ENCODE results near the gene LCN1.

The LCN1 gene

GRCh38 chr9:135487281-135488012, 33.8 kb upstream of the LCN1 start:
- TF ChIP-seq CTCF (IDR thresholded peaks at IDR 0.05; ENCODE audit: low read depth, low read length, missing control alignments) = no peak

GRCh38 chr9:135488013-135488330, 33.3 kb upstream of the LCN1 start:
- Histone ChIP-seq H3K4me3 (ENCODE audit: low read depth, low read length) (no peak overlapping the region), H3K27ac (no peak overlapping the region), H3K27me3 (replicated peaks) (no peaks in the 10 kb centered on the region), H3K36me3 (replicated peaks) (no peaks in the 10 kb centered on the region)
- TF ChIP-seq CTCF (IDR thresholded peaks at IDR 0.05; ENCODE audit: low read depth, low read length, missing control alignments) = no peak
- in situ Hi-C loops (cut with HindIII; ENCODE audit: low pct_ligation_motif_present, low sequenced_read_pairs) = no loop called here
- no peak for DNase-seq

More at GRCh38 chr9:135487281-135488012, 33.8 kb upstream of the LCN1 start:
- no peak overlapping the region for H3K27ac ChIP-seq
- no peak for DNase-seq
- no peak overlapping the region for H3K4me3 ChIP-seq (ENCODE audit: low read depth, low read length)
- H3K27me3 ChIP-seq (replicated peaks) = no peaks in the 10 kb centered on the region
- no peaks in the 10 kb centered on the region for H3K36me3 ChIP-seq (replicated peaks)
- in situ Hi-C loops (cut with HindIII; ENCODE audit: low pct_ligation_motif_present, low sequenced_read_pairs) = no loop called here

GRCh38 chr9:135488527-135488926, 32.7 kb upstream of the LCN1 start:
- TF ChIP-seq CTCF (IDR thresholded peaks at IDR 0.05; ENCODE audit: low read depth, low read length, missing control alignments) = no peak
- H3K27ac ChIP-seq = no peak overlapping the region
- in situ Hi-C loops (cut with HindIII; ENCODE audit: low pct_ligation_motif_present, low sequenced_read_pairs) = no loop called here

GRCh38 chr9:135489188-135489906, 31.9 kb upstream of the LCN1 start:
- H3K36me3 ChIP-seq (replicated peaks) = no peaks in the 10 kb centered on the region

More at GRCh38 chr9:135488527-135488926, 32.7 kb upstream of the LCN1 start:
- H3K36me3 ChIP-seq (replicated peaks) = no peaks in the 10 kb centered on the region
- H3K4me3 ChIP-seq (ENCODE audit: low read depth, low read length) = no peak overlapping the region
- H3K27me3 ChIP-seq (replicated peaks) = no peaks in the 10 kb centered on the region
- DNase-seq = no peak

DNA sequence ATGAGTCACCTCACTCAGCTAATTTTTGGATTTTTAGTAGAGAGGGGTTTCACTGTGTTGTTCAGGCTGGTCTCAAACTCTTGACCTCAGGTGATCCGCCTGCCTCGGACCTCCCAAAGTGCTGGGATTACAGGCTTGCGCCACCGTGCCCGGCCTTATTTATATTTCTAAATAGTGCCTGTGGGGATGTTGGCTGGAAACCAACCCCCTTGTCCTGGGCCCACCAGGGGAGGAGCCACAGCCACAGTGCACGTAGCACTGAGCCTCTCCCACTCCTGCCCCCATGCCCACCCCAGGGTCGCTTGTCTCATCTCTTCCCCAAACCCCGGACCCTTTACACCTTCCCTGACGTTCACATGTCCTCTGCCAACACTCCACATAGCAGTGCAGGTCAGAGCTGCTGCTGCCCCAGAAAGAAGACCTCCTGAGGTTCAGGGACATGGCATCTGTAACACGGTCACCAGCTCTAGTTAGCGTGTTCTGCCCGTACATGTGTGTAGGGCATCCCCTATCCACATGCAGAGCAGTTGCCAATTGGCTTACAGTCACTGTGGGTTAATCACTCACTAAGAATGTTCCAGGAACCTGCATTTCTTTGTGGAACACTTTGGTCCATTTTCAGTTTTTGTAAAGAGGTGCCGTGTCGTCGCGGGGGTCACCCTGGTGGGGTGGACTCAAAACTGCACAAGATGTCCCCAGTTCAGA, 30.9 kb upstream of the LCN1 start:
- in situ Hi-C loops (cut with HindIII; ENCODE audit: low pct_ligation_motif_present, low sequenced_read_pairs) = no loop called here
- Histone ChIP-seq H3K27me3 (replicated peaks) (no peaks in the 10 kb centered on the region), H3K4me3 (ENCODE audit: low read depth, low read length) (no peak overlapping the region), H3K36me3 (replicated peaks) (no peaks in the 10 kb centered on the region), H3K27ac (no peak overlapping the region)
- no peak for TF ChIP-seq CTCF (IDR thresholded peaks at IDR 0.05; ENCODE audit: low read depth, low read length, missing control alignments)
- DNase-seq = no peak

More at GRCh38 chr9:135489188-135489906, 31.9 kb upstream of the LCN1 start:
- Histone ChIP-seq H3K27ac (no peak overlapping the region), H3K4me3 (ENCODE audit: low read depth, low read length) (no peak overlapping the region), H3K27me3 (replicated peaks) (no peaks in the 10 kb centered on the region)
- no peak for DNase-seq
- in situ Hi-C loops (cut with HindIII; ENCODE audit: low pct_ligation_motif_present, low sequenced_read_pairs) = no loop called here
- TF ChIP-seq CTCF (IDR thresholded peaks at IDR 0.05; ENCODE audit: low read depth, low read length, missing control alignments) = no peak

All from brain microvascular endothelial cell (primary cell).